ENCODE results near the gene OSBPL7.

DNA sequence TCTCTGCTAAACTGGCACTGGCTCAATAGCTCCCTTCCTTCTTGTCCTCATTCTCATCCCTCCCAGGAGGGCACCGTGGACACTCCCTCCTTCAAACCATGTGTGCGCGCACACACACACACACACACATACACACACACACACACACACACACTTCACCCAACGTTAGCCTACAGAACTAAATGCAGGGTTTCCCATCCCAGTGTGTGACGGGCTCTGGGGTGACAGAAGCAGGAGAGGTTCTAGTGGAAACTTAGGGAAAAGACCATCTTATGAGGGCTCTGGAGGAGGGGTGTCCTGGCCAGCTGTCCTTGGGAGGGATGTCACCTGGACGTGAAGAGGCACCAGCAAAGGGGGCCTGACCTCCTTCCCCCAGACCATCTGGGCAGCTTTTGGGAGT, 19.7 kb downstream of the OSBPL7 start:
- TF ChIP-seq, protein P1, sequence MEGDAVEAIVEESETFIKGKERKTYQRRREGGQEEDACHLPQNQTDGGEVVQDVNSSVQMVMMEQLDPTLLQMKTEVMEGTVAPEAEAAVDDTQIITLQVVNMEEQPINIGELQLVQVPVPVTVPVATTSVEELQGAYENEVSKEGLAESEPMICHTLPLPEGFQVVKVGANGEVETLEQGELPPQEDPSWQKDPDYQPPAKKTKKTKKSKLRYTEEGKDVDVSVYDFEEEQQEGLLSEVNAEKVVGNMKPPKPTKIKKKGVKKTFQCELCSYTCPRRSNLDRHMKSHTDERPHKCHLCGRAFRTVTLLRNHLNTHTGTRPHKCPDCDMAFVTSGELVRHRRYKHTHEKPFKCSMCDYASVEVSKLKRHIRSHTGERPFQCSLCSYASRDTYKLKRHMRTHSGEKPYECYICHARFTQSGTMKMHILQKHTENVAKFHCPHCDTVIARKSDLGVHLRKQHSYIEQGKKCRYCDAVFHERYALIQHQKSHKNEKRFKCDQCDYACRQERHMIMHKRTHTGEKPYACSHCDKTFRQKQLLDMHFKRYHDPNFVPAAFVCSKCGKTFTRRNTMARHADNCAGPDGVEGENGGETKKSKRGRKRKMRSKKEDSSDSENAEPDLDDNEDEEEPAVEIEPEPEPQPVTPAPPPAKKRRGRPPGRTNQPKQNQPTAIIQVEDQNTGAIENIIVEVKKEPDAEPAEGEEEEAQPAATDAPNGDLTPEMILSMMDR (IDR thresholded peaks at IDR 0.05) = no peak
- TF ChIP-seq EZH2 (IDR thresholded peaks at IDR 0.05) = no peak
- TF ChIP-seq EZH2phosphoT487 (IDR thresholded peaks at IDR 0.05) = no peak

All from neural progenitor cell (in vitro differentiated cells).